Measurements from ENCODE around the gene CTTNBP2. TPM values are rescaled to one million over a fixed set of nuclear protein-coding genes. Genes with fewer than 3 reads are reported as not detected.

The CTTNBP2 gene
- total RNA-seq, 1 donor from 2014 or later, result 6.6 TPM

DNA sequence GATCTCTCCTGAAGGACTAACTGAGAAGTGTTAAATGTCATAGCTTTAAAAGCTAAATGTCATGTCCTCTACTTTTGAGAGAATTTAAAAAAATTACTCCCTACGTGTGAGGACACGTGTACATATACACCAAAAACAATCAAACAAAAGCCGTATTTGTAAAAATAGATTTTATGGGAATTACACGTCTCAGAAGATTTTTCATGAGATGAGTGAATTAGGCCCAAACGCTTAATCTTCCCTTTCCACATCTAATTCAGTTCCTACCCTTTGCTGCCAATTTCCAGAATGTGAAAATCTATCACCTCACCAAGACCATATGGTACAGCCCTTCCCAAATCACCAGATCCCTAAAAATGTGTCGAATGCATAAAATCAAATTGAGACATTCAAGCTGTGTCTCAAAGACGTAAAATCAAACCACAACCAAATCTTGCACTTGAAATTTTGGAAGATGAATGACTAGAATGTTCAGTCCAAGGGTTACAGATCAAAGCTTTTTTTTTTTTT, 1.0 kb upstream of the CTTNBP2 start:
- peaks cover 21% of the 10 kb centered on the region for H3K27me3 ChIP-seq (ENCODE audit: low read depth)
- no peaks in the 10 kb centered on the region for H3K36me3 ChIP-seq
- TF ChIP-seq, protein P1, sequence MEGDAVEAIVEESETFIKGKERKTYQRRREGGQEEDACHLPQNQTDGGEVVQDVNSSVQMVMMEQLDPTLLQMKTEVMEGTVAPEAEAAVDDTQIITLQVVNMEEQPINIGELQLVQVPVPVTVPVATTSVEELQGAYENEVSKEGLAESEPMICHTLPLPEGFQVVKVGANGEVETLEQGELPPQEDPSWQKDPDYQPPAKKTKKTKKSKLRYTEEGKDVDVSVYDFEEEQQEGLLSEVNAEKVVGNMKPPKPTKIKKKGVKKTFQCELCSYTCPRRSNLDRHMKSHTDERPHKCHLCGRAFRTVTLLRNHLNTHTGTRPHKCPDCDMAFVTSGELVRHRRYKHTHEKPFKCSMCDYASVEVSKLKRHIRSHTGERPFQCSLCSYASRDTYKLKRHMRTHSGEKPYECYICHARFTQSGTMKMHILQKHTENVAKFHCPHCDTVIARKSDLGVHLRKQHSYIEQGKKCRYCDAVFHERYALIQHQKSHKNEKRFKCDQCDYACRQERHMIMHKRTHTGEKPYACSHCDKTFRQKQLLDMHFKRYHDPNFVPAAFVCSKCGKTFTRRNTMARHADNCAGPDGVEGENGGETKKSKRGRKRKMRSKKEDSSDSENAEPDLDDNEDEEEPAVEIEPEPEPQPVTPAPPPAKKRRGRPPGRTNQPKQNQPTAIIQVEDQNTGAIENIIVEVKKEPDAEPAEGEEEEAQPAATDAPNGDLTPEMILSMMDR (IDR thresholded peaks at IDR 0.05), result no peak
- intact Hi-C loops (cut with DNase I), result no loop called here
- DNase-seq (no peak), ATAC-seq (no peak)
- no peaks in the 10 kb centered on the region for H3K4me1 ChIP-seq
- H3K9me3 ChIP-seq, result no peaks in the 10 kb centered on the region
- H3K27ac ChIP-seq, result no peak overlapping the region
- no peak overlapping the region for H3K4me3 ChIP-seq

- peak overlapping the region; percentile 69 for H3K4me3 ChIP-seq
- ATAC-seq, result peak; percentile 66 to 72
- TF ChIP-seq, protein P1 (IDR thresholded peaks at IDR 0.05), result no peak
- no peaks in the 10 kb centered on the region for H3K4me1 ChIP-seq
- no peak for DNase-seq
- peaks cover 21% of the 10 kb centered on the region for H3K27me3 ChIP-seq (ENCODE audit: low read depth)
- no peaks in the 10 kb centered on the region for H3K36me3 ChIP-seq
- no peaks in the 10 kb centered on the region for H3K9me3 ChIP-seq
- intact Hi-C loops (cut with DNase I), result no loop called here
- peak overlapping the region; percentile 61 for H3K27ac ChIP-seq
These were observed 506 bp downstream of the CTTNBP2 start for GRCh38 chr7:117872561-117873309.

GRCh38 chr7:117871778-117872538, 1.3 kb downstream of the CTTNBP2 start:
- Histone ChIP-seq H3K4me3 (peak overlapping the region; percentile 69), H3K9me3 (no peaks in the 10 kb centered on the region), H3K27me3 (ENCODE audit: low read depth) (peaks cover 21% of the 10 kb centered on the region), H3K27ac (no peak overlapping the region), H3K4me1 (no peaks in the 10 kb centered on the region), H3K36me3 (no peaks in the 10 kb centered on the region)
- TF ChIP-seq, protein P1 (IDR thresholded peaks at IDR 0.05), result no peak
- ATAC-seq (peak; percentile 38 to 48), DNase-seq (no peak)
- intact Hi-C loops (cut with DNase I), result no loop called here

DNA sequence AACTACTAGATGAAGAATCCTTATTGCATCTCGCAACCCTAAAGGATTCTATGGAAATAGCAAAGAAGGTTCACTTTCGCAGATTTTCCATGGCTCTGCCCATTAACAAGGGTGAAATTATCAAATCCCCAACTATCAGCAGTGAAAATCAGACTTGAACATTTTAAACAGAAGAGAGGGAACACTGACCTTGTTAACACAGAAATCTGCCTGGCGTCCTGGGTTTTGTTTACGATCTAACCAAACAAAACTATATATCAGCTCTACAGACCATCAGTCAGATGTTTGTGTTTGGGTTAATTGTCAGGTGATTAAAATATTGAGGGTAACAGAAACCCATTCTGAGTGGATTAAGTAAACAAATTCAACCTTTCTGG, 1.9 kb downstream of the CTTNBP2 start:
- H3K4me3 ChIP-seq, result no peak overlapping the region
- no peaks in the 10 kb centered on the region for H3K36me3 ChIP-seq
- intact Hi-C loops (cut with DNase I), result no loop called here
- TF ChIP-seq, protein P1 (IDR thresholded peaks at IDR 0.05), result no peak
- DNase-seq (no peak), ATAC-seq (no peak)
- no peaks in the 10 kb centered on the region for H3K9me3 ChIP-seq
- no peak overlapping the region for H3K27ac ChIP-seq
- peaks cover 21% of the 10 kb centered on the region for H3K27me3 ChIP-seq (ENCODE audit: low read depth)
- no peaks in the 10 kb centered on the region for H3K4me1 ChIP-seq

DNA sequence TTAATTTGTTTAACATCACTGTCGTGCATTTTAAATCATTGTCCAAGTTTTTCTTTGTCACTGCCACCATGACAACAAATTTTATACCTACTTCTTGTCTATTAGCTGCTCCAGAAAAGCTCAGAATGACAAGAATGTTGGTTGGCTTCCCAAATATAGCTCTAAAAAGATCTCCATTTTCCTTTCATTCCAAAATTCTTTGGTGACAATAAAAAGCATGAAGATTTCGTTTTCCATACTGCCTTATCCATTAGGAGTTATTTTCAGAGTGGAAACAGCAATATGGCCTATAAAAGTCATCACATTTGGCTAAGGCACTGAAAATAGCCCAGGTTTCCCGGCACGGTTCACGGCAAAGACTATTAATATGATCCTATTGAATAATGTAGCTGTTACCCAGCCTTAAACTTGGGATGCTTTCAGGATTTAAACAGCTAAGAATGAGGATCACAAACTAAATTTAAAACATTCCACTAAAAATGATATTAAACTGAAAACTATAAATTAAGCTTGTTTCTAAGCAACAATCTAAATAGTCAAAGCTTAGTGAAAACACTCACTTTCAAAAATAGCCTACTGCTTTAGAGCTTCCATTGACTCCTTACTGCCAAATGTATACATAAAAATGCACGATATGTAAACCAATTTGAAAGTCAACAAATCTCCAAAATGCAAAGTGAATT, 2.7 kb downstream of the CTTNBP2 start:
- Histone ChIP-seq H3K27me3 (ENCODE audit: low read depth) (peaks cover 21% of the 10 kb centered on the region), H3K27ac (no peak overlapping the region), H3K36me3 (no peaks in the 10 kb centered on the region), H3K4me3 (no peak overlapping the region), H3K9me3 (no peaks in the 10 kb centered on the region), H3K4me1 (no peaks in the 10 kb centered on the region)
- ATAC-seq, result no peak
- intact Hi-C loops (cut with DNase I), result no loop called here
- DNase-seq, result no peak
- TF ChIP-seq, protein P1 (IDR thresholded peaks at IDR 0.05), result no peak
